Epidermal melanocyte (primary cell): ENCODE data around the gene OR52K1.
"Not testable (repeated sequence)": the region's sequence is repeated elsewhere in the genome, so short reads cannot be mapped to it uniquely, and the experiment has no call there.

Source experiments
- DNase-seq: peaks from one replicate; pipeline ENCODE4 v3.0.0; 2011; ENCODE audit warnings: low spot score; ENCODE audit not compliant: insufficient read length

The OR52K1 gene

GRCh38 chr11:4491405-4491804 lies 9.0 kb downstream of the OR52K1 start:
- not testable (repeated sequence) for DNase-seq

GRCh38 chr11:4491878-4492606 lies 9.6 kb downstream of the OR52K1 start:
- DNase-seq, result no peak

GRCh38 chr11:4493480-4493818 lies 11.0 kb downstream of the OR52K1 start:
- DNase-seq, result no peak

GRCh38 chr11:4495487-4495886 lies 13.0 kb downstream of the OR52K1 start:
- no peak for DNase-seq

GRCh38 chr11:4495986-4496385 lies 13.5 kb downstream of the OR52K1 start:
- no peak for DNase-seq

- no peak for DNase-seq
Measured at GRCh38 chr11:4496557-4497248, 14.3 kb downstream of the OR52K1 start.

GRCh38 chr11:4508886-4509285 lies 26.4 kb downstream of the OR52K1 start:
- DNase-seq, result no peak

- peak; percentile 27 for DNase-seq
Measured at GRCh38 chr11:4511282-4512245, 29.1 kb downstream of the OR52K1 start.

GRCh38 chr11:4514196-4514595 lies 31.8 kb downstream of the OR52K1 start:
- DNase-seq, result no peak

- DNase-seq, result no peak
Measured at GRCh38 chr11:4522339-4522738, 39.9 kb downstream of the OR52K1 start.

- DNase-seq, result no peak
Measured at GRCh38 chr11:4522752-4523151, 40.3 kb downstream of the OR52K1 start.

GRCh38 chr11:4523666-4524065 lies 41.2 kb downstream of the OR52K1 start:
- no peak for DNase-seq

GRCh38 chr11:4527926-4528325 lies 45.5 kb downstream of the OR52K1 start:
- DNase-seq, result no peak

- not testable (repeated sequence) for DNase-seq
Measured at GRCh38 chr11:4531686-4532085, 49.2 kb downstream of the OR52K1 start.

GRCh38 chr11:4539603-4540219 lies 57.3 kb downstream of the OR52K1 start:
- peak; percentile 55 for DNase-seq

- DNase-seq, result no peak
Measured at GRCh38 chr11:4541071-4541470, 58.6 kb downstream of the OR52K1 start.
